ENCODE measurements around the gene HNRNPF. TPM values are rescaled to one million over a fixed set of nuclear protein-coding genes. Genes with fewer than 3 reads are reported as not detected.
"Not testable (repeated sequence)": the region's sequence is repeated elsewhere in the genome, so short reads cannot be mapped to it uniquely, and the experiment has no call there.

HNRNPF gene
- total and polyA plus RNA-seq, 12 donors: 48.7 to 207 (median 139) TPM

GRCh38 chr10:43436291-43437140 lies 27.5 kb upstream of the HNRNPF start, which contains the start of gene ZNF487:
ZNF487 (plus strand) TSS chr10:43437111; CDS start chr10:43475814, 38,703 bp downstream.
- H3K4me1 ChIP-seq (replicated peaks in 1 of 2): peaks cover 6 to 10% of the 10 kb centered on the region in 2 donors
- no peaks in the 10 kb centered on the region for H3K27me3 ChIP-seq
- H3K9me3 ChIP-seq (replicated peaks in 1 of 3): no peaks in the 10 kb centered on the region
- peak within 1 kb of the TSS; percentile 82 to 100 (median 98) for H3K27ac ChIP-seq
- H3K4me3 ChIP-seq: peak within 1 kb of the TSS; percentile 39 to 97 (median 82)
- TF ChIP-seq CTCF (IDR thresholded peaks at IDR 0.05) (peak in 3 of 6 experiments; percentile 10 to 31 (median 25)), POLR2A (IDR thresholded peaks at IDR 0.05) (peak; percentile 84 to 95)
- intact Hi-C loops (cut with DNase I): loop anchor here in 1 of 2 donors (5.0 kb wide), 1 partner anchor 39 kb away; no protein-coding TSS in a partner anchor
- H3K36me3 ChIP-seq (replicated peaks in 1 of 2): no peaks in the 10 kb centered on the region
- peak; percentile 88 to 94 (median 91) for DNase-seq
- 0 to 2% (median 0%) methylated on average over 15 to 69 of the region's 69 CpGs for WGBS, 4 donors

- Histone ChIP-seq H3K36me3 (replicated peaks in 1 of 2) (no peaks in the 10 kb centered on the region), H3K27ac (no peak overlapping the region), H3K27me3 (no peaks in the 10 kb centered on the region), H3K4me1 (replicated peaks in 1 of 2) (peaks cover 0 to 4% of the 10 kb centered on the region in 2 donors), H3K9me3 (replicated peaks in 1 of 3) (no peaks in the 10 kb centered on the region), H3K4me3 (no peak overlapping the region)
- TF ChIP-seq CTCF (IDR thresholded peaks at IDR 0.05) (no peak), POLR2A (IDR thresholded peaks at IDR 0.05) (no peak)
- WGBS, 4 donors: 88 to 97% (median 94%) methylated on average over 8 of the region's 8 CpGs
- intact Hi-C loops (cut with DNase I): no loop called here
- DNase-seq: no peak
Measured at GRCh38 chr10:43430926-43431663, 22.1 kb upstream of the HNRNPF start.

- intact Hi-C loops (cut with DNase I): no loop called here
- no peak for TF ChIP-seq CTCF (IDR thresholded peaks at IDR 0.05)
- TF ChIP-seq POLR2A (IDR thresholded peaks at IDR 0.05): no peak
- Histone ChIP-seq H3K27ac (no peak overlapping the region), H3K4me1 (replicated peaks in 1 of 2) (no peaks in the 10 kb centered on the region), H3K9me3 (replicated peaks in 1 of 3) (no peaks in the 10 kb centered on the region), H3K4me3 (no peak overlapping the region), H3K36me3 (replicated peaks in 1 of 2) (no peaks in the 10 kb centered on the region), H3K27me3 (no peaks in the 10 kb centered on the region)
- 83 to 92% (median 87%) methylated on average over 12 of the region's 12 CpGs for WGBS, 4 donors
- DNase-seq: no peak
Measured at GRCh38 chr10:43427166-43427825, 18.3 kb upstream of the HNRNPF start.

GRCh38 chr10:43426476-43426875 lies 17.5 kb upstream of the HNRNPF start:
- intact Hi-C loops (cut with DNase I); DNase-seq: not testable (repeated sequence)
- 92 to 95% (median 94%) methylated on average over 12 of the region's 12 CpGs for whole genome bisulfite sequencing, 4 donors

More at GRCh38 chr10:43426476-43426875, 17.5 kb upstream of the HNRNPF start:
- H3K4me1 ChIP-seq (replicated peaks in 1 of 2); H3K36me3 ChIP-seq (replicated peaks in 1 of 2); H3K9me3 ChIP-seq (replicated peaks in 1 of 3); H3K27ac ChIP-seq; H3K4me3 ChIP-seq; H3K27me3 ChIP-seq: not testable (repeated sequence)
